HG03066 (cell line): ENCODE results near the gene IFFO2.
A peak's percentile ranks its signal among the peaks of the same experiment; 100 is the strongest.

Experiments
- ATAC-seq: cut with Tn5 transposase; IDR thresholded peaks from one replicate; pipeline ENCODE4 v1.9.1; 2021; ENCODE audit warnings: low read depth; ENCODE audit not compliant: unreplicated experiment

IFFO2 gene

GRCh38 chr1:18956193-18957135 is at the start of gene IFFO2:
Gene IFFO2, minus strand, starts transcription at chr1:18956676. Its CDS starts 344 bp downstream, at chr1:18956332.
- peak; percentile 70 for ATAC-seq

DNA sequence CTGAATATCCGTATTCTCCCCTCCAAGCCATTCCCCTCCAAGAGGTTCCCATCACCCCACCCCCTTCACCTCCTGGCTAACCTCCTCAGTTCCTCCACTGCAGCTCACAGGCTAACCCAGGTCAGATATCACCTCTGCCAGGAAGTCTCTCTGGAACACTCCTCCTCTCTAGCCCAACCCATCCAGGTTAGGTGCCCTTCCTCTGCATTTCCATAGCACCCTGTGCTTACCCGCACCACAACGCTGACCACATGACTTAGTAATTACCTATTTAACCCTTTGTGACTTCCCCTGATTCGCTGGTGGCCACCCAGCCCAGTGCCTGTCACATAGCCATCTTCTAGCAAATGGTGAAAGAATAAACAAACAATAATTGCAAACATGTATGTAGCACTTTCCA is 49.5 kb upstream of the IFFO2 start:
- no peak for ATAC-seq

- ATAC-seq = no peak
Observed at GRCh38 chr1:19003371-19004290, 47.2 kb upstream of the IFFO2 start.

- no peak for ATAC-seq
Observed at GRCh38 chr1:19000065-19000464, 43.6 kb upstream of the IFFO2 start.

DNA sequence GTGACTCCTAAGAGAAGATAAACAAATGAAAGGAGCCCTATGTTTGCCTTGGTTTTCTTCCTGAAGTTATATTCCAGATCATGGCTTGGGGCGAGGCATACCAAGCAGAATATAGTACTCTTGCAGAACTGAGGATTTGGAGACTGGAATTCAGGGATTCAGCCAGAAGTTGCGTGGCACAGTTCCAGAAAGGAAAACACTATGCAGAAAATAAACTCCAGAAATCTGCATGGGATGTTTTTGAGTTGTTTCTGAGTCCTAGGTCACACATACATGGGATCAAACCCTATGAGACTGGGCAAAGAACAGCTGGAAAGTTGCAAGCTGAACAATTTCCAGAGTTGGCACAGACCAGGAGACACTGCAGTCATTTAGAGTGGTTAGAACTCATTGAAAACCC is 42.9 kb upstream of the IFFO2 start:
- ATAC-seq = no peak

GRCh38 chr1:18998016-18998724 is 41.7 kb upstream of the IFFO2 start:
- ATAC-seq = no peak

GRCh38 chr1:18997508-18997907 is 41.0 kb upstream of the IFFO2 start:
- ATAC-seq = no peak

GRCh38 chr1:18996548-18997177 is 40.2 kb upstream of the IFFO2 start:
- ATAC-seq = no peak

- no peak for ATAC-seq
Observed at GRCh38 chr1:18994381-18994780, 37.9 kb upstream of the IFFO2 start.

DNA sequence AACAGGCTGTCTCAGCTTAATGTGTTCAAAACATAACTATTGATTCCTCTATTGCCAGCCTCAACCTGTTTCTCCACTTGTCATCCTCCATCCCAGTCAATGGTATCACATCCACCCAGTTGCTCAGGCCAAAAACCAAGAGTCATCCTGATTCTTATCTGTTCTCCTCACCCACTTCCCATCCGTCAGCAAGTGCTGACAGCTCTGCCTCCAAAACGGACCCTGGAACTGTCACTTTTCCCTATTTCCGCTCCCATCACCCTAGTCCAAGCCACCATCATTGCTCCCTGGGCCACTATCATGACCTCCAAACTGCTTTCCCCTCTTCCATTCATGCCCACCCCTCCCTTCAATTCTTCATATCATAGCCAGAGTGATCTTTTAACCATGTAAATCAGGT is 36.2 kb upstream of the IFFO2 start:
- no peak for ATAC-seq

DNA sequence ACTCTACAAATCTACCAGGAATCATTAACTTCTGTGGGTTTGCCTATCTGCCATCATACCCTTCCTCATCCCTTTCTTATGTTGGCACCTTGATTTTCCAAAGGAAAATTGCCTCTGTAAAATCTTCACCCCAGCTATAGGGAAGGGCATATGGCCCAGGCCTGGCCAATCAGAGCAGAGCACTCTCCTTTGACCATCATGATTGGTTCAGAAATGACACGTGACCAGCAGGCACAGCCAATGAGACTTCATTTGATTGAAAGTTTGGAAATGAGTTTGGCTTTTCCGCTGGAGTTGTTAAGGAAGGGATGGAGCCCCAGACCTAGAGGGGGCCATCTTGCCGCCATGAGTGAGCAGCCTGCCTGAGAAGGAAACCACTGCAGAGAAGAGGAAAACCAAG is 35.1 kb upstream of the IFFO2 start:
- no peak for ATAC-seq

DNA sequence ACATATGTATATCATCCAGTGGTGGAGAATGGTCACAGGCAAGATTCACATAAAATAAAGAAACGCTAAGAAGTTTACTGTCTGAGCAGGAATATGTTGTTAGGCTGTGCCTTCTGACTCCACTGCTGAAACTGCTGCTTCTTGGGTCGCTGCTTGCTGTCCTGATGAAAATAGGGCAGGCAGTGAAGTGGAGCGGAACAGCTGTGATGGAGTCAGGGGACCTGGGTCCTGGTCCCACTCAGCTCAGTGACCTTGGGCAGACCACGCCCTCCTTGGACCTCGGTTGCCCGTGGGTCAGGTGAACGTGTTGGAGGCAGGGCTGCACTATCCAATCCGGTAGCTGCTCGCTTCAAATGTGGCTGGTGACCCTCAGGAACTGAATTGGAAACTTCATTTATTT is 33.4 kb upstream of the IFFO2 start:
- no peak for ATAC-seq

GRCh38 chr1:18989176-18989799 is 32.8 kb upstream of the IFFO2 start:
- no peak for ATAC-seq

DNA sequence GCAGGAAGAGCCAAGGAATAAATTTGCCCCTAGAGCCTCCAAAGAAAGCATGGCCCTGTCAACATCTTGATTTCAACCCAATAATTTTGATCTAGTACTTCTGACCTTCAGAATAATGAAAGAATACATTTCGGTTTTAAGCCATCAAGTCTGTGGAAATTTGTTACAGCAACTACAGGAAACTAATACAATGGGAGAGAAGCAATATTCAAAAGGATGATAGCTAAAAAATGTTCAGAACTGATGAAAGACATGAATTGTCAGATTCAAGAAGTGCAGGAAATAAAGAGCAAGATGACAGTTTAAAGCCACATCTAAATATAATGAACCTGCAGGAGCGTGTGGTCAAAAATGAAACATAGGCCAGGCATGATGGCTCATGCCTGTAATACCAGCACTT is 24.8 kb upstream of the IFFO2 start:
- no peak for ATAC-seq

DNA sequence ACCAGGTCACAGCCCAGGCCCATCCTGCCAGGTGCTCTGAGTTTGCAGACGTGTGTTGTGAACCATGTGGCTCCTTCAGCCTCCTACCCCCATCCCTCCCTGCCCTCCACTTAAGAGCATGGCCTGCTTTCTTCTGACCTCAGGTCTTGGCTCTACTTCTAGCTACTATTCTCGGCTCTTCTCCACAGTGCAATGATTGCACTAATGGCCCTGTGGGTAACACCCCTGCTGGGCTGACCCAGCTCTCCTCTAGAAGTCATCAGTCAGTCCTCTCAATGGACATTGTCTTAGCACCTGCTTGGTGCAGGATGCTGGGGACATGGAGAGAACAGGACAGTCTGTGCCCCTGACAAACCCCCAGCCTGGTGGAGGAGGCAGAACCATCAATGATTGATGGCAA is 22.2 kb upstream of the IFFO2 start:
- no peak for ATAC-seq

GRCh38 chr1:18977428-18977827 is 21.0 kb upstream of the IFFO2 start:
- no peak for ATAC-seq

GRCh38 chr1:18976096-18976495 is 19.6 kb upstream of the IFFO2 start:
- no peak for ATAC-seq

DNA sequence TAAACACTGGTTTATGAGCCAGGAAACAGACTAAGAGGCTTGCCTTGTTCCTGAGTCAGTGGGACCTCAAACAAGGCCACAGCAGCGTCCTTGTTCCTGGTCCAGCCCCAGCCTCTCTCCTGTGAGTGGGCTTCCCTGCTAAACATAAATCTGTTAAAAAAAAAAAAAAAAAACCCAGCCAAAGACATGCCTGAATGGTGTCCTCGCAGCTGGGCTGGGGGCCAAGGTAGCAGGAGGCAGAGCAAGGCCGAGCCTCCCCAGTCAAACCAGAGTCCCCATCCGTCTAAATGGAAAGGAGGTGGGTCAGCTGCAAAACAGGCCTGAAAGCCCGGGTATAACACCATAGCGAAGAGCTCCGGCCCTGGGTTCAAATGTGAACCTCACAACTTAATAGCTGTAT is 18.1 kb upstream of the IFFO2 start:
- ATAC-seq = no peak

DNA sequence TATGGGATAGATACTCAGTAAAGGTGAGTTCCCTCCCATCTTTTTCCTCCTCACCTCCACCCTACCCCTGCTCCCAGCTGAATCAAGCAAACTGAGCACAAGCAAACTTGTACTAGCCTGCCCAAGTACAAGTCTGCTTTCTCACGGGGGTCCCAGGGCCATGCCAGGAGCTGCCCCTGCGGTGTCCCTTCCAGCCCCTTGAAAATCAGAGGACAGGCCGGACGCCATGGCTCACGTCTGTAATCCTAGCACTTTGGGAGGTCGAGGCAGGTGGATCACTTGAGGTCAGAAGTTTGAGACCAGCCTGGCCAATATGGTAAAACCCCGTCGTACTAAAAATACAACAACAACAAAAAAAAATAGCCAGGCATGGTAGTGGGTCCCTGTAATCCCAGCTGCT is 17.5 kb upstream of the IFFO2 start:
- no peak for ATAC-seq

DNA sequence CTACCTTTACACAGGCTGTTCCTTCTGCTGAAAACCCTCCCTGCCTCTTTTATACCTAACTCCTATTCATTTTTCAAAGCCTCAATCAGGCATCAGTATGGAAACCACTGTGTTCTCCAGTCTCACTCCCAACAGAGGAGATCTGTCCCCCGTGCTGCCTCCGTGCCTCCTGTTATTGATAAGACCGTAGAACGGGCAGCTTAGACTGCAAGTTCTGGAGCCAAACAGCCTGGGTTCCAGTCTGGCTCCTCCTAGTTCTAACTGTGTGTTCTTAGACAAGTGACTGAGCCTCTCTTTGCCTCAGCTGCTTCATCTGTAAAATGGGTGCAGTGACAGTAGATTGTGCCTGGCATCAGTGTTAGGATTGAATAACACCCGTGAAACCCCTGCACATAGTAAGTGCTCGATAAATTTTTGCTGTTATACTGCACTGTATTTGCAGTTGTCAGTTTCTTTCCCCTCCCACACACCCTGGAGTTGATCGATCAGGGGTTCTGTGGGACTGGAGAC is 17.0 kb upstream of the IFFO2 start:
- no peak for ATAC-seq
